SK-N-SH (cell line): ENCODE data around the gene PHAF1.

Experiments used
- CTCF ChIP-seq: fragments of 200-600 bp; sonication (generic); IDR thresholded peaks from 2 replicates; pipeline ENCODE4 v1.6.1; 2017; ENCODE audit warnings: antibody characterized with exemption, mild to moderate bottlenecking, moderate library complexity
- EZH2phosphoT487 ChIP-seq: fragments of 200-600 bp; sonication (generic); IDR thresholded peaks from 2 replicates; pipeline ENCODE4 v1.6.1; 2017; ENCODE audit warnings: low read depth, mixed run types, mild to moderate bottlenecking, antibody characterized with exemption, moderate library complexity, borderline replicate concordance
- FOXM1 ChIP-seq: IDR thresholded peaks from 2 replicates; pipeline ENCODE4 v1.4.0; 2012; ENCODE audit warnings: low read depth, mild to moderate bottlenecking
- GABPA ChIP-seq: IDR thresholded peaks from 2 replicates; pipeline ENCODE4 v1.4.0; 2012; ENCODE audit warnings: low read depth, mild to moderate bottlenecking

GRCh38 chr16:67193536-67193935 is 83.8 kb downstream of the PHAF1 start:
- no peak for TF ChIP-seq EZH2phosphoT487
- TF ChIP-seq CTCF: no peak
- no peak for TF ChIP-seq FOXM1
- TF ChIP-seq GABPA: no peak
